Measurements from ENCODE around the gene ZNF862. TPM values are rescaled to one million over a fixed set of nuclear protein-coding genes. Genes with fewer than 3 reads are reported as not detected.
A peak's percentile ranks its signal among the peaks of the same experiment; 100 is the strongest.

The ZNF862 gene
- total RNA-seq, 2 experiments from 2014 or later = 31.4 to 32.5 TPM

DNA sequence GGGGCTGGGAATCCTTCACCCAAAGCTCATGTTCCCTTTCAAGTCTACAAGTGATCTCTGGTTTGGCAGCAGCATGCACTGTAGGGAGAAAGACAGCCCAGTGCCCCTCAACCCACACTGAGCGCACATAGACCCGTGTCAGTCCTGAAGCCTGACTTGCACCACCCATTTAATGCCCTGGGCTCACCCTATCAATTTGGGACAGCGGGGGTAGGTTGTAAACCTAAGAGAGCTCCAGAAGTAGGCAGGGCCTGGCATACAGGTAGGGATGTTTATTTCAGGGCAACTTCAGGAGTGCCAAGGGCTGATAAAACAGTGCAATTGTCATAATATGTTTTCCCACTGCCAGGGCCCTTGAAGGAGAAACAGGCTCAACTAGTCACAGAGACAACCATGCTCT is 32.1 kb downstream of the ZNF862 start:
- peaks cover 13% of the 10 kb centered on the region for H3K36me3 Mint-ChIP-seq (ENCODE audit: low read depth)
- no peak for DNase-seq
- H3K4me1 Mint-ChIP-seq = peaks cover 88% of the 10 kb centered on the region
- POLR2A ChIA-PET = interaction anchor here (1.0 to 6.0 kb wide), 4 partner anchors 14 to 31 kb away, joined by 3 to 49 read pairs (median 6); partner anchors contain the start of gene ZNF862
- CTCF ChIA-PET = interaction anchor here (1.3 to 3.2 kb wide), 6 partner anchors 8 to 64 kb away, joined by 3 to 22 read pairs (median 9); no protein-coding TSS in a partner anchor
- no peaks in the 10 kb centered on the region for H3K27me3 Mint-ChIP-seq
- no peak overlapping the region for H3K4me3 Mint-ChIP-seq
- H3K9me3 Mint-ChIP-seq = no peaks in the 10 kb centered on the region
- peak overlapping the region; percentile 90 for H3K27ac Mint-ChIP-seq

DNA sequence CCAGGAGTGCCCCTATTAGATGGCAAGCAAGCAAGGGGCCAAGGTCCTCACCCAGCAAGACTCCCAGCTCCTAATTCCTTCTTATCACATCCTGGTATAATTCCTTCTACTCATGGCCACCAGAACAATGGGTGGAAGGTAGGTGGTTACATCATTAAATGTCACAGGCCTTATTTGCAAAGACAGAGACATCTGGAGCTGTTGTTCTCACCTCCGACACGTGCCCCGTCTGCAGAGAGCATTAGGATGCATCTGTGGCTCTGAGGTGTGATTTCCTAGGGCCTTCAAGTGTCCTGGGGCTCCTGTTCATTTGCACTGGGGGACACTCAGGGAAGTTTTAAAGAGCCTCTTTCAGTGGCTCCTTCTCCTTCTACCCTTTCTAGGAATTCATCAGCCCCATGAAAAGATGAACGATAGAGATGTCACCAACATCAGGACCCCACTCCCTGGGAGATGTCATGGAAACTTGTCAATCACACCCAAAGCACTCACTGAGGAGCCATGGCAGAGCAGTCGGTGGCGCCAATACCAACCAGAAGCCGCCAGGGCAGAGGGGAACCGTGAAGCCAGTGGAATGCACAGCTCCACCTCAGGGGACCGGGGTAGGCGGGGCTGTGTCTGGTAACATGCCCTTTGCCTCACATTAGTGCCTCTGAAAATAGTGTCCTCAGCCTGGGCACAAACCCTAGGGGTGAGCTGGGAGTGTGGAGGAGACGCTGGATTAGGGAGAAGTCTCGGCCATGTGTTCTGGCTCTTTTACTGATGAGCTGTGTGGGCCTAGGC is 32.7 kb downstream of the ZNF862 start:
- Mint-ChIP-seq H3K9me3 (no peaks in the 10 kb centered on the region), H3K27me3 (no peaks in the 10 kb centered on the region), H3K36me3 (ENCODE audit: low read depth) (peaks cover 18% of the 10 kb centered on the region), H3K27ac (peak overlapping the region; percentile 90), H3K4me3 (no peak overlapping the region), H3K4me1 (peaks cover 88% of the 10 kb centered on the region)
- CTCF ChIA-PET = interaction anchor here (1.0 to 3.2 kb wide), 5 partner anchors 9 to 65 kb away, joined by 4 to 22 read pairs (median 7); partner anchors contain the start of gene ZNF862
- POLR2A ChIA-PET = interaction anchor here (1.0 to 6.0 kb wide), 9 partner anchors 9 to 675 kb away, joined by 3 to 49 read pairs (median 3); partner anchors contain the start of genes ACTR3C, LRRC61, REPIN1 and ZNF282
- DNase-seq = no peak

- POLR2A ChIA-PET = interaction anchor here (1.0 to 6.0 kb wide), 7 partner anchors 10 to 676 kb away, joined by 3 to 49 read pairs (median 4); partner anchors contain the start of genes ACTR3C, LRRC61, REPIN1 and ZNF282
- DNase-seq = no peak
Observed at GRCh38 chr7:149871576-149871975, 33.4 kb downstream of the ZNF862 start.

DNA sequence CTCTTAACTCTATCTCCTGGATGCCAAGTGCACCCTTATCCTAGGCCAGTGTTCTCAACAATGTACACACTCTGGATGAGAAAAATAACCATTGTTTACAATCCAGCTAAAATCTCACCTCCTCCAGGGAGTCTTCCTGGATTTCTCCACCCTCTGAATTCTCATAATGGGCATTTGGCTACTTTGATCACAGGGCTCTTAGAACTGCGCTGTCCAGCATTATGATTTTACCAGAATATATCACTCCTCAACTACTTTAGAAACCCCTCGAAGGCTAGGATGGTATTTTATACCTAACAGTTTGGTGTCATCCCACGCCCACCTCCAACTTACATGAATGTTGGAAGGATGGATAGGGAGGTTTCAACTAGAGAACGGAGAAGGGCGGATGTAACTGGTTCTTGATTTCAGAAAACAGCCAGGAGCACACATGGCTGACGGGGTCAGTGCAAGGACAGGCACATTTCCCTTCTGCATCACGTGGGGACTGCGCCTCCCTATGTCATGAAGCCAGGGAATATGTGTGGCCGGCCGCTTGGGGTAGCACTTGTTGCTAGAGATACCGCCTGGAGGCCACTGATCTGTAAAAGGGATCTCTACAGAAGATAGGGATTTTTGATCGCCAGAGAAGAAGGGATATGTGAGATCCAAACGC is 34.4 kb downstream of the ZNF862 start:
- H3K9me3 Mint-ChIP-seq = no peaks in the 10 kb centered on the region
- CTCF ChIA-PET = interaction anchor here (2.3 to 3.2 kb wide), 2 partner anchors 11 kb away, joined by 17 to 22 read pairs; no protein-coding TSS in a partner anchor
- H3K36me3 Mint-ChIP-seq (ENCODE audit: low read depth) = peaks cover 19% of the 10 kb centered on the region
- DNase-seq = no peak
- peaks cover 78% of the 10 kb centered on the region for H3K4me1 Mint-ChIP-seq
- POLR2A ChIA-PET = interaction anchor here (1.2 to 6.0 kb wide), 5 partner anchors 10 to 496 kb away, joined by 3 to 49 read pairs (median 8); partner anchors contain the start of genes REPIN1 and ZNF862
- no peaks in the 10 kb centered on the region for H3K27me3 Mint-ChIP-seq
- H3K27ac Mint-ChIP-seq = peak overlapping the region; percentile 76
- peak overlapping the region; percentile 74 for H3K4me3 Mint-ChIP-seq

More at GRCh38 chr7:149871576-149871975, 33.4 kb downstream of the ZNF862 start:
- Mint-ChIP-seq H3K9me3 (no peaks in the 10 kb centered on the region), H3K36me3 (ENCODE audit: low read depth) (peaks cover 21% of the 10 kb centered on the region), H3K27me3 (no peaks in the 10 kb centered on the region), H3K4me3 (peak overlapping the region; percentile 5), H3K4me1 (peaks cover 84% of the 10 kb centered on the region), H3K27ac (peak overlapping the region; percentile 63)
- CTCF ChIA-PET = interaction anchor here (1.0 to 3.2 kb wide), 5 partner anchors 10 to 65 kb away, joined by 4 to 22 read pairs (median 7); partner anchors contain the start of gene ZNF862

DNA sequence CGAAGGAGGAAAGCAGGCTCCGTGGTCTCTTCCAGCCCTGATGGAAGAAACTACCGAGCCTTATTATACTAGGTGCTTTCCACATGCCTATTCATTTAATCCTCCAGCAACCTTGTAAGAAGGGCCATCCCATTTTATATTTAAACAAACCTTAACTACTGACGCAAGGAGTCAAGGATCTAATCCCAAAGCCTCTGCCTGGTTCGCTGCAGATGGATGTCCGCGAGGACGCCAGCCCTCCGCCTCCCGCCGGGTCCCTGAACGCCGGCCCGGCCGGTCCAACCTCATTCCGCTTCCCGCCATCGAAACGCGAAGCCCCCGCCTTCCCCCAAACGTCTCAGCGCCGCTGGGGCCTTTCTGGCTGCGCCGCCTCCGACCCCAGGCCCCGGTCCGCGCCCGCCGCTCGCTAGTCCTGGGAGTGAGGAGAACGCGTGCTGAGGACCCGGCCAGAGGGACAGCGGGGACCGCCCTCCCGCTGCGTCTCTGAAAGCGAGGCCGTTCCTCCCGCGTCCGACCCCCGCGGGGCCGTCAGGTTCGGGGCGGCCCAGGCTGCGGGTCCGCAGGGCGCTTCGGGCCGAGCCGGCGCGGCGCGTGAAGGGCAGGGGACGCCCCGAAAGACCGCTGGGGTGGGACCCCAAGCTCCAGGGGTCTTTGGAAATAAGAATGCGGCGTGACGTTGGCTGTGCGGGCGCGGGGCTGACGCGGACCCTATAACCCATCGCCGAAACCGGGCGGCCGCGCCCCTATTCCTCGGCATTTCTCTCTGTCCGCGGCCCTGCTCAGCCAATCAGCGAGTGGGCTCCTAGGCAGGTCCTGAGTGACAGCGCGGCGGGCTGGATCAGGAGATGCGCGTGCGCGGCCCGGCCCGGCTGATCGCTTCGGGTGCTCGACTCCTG is 35.1 kb downstream of the ZNF862 start, which contains the start of gene ATP6V0E2:
TSS of gene ATP6V0E2 (plus strand) at position 896 of the 896 bp plus-strand sequence. CDS start 97 bp downstream, outside the sequence.
- Mint-ChIP-seq H3K27me3 (no peaks in the 10 kb centered on the region), H3K27ac (peak within 1 kb of the TSS; percentile 77), H3K9me3 (no peaks in the 10 kb centered on the region), H3K36me3 (ENCODE audit: low read depth) (peaks cover 14% of the 10 kb centered on the region), H3K4me1 (peaks cover 73% of the 10 kb centered on the region), H3K4me3 (peak within 1 kb of the TSS; percentile 83)
- ChIA-PET CTCF (no interaction called here), POLR2A (interaction anchor here (1.3 kb wide), 1 partner anchor 10 kb away, joined by 4 read pairs; no protein-coding TSS in a partner anchor)
- DNase-seq = peak; percentile 94

GRCh38 chr7:149873970-149874643 is 35.9 kb downstream of the ZNF862 start:
- Mint-ChIP-seq H3K36me3 (ENCODE audit: low read depth) (peaks cover 11% of the 10 kb centered on the region), H3K4me1 (peaks cover 65% of the 10 kb centered on the region), H3K4me3 (peak overlapping the region; percentile 83), H3K27ac (peak overlapping the region; percentile 77), H3K27me3 (no peaks in the 10 kb centered on the region), H3K9me3 (no peaks in the 10 kb centered on the region)
- DNase-seq = no peak
- ChIA-PET CTCF (interaction anchor here (1.3 to 1.5 kb wide), 2 partner anchors 9 kb away, joined by 5 to 6 read pairs; no protein-coding TSS in a partner anchor), POLR2A (interaction anchor here (1.2 to 1.8 kb wide), 4 partner anchors 9 to 36 kb away, joined by 4 to 5 read pairs (median 4); partner anchors contain the start of gene ZNF862)

DNA sequence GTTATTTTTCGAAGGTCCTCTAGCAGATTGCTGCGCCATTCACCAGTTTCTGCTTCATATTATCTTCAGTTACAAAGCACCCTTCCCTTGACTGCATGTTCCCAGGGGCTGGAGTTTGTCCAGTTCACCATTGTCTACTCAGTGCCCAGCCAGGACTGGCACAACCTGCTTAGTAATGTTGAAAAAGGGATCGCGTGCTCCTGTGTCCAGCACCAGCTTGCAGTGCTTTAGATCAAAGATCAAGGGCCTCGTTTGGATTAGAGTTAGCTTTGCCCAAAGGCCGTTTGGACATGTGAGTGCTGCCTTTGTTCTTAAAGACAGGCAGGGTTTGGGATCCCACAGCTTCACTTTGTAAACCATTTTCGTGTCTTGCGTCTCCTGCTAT is 36.5 kb downstream of the ZNF862 start:
- peaks cover 61% of the 10 kb centered on the region for H3K4me1 Mint-ChIP-seq
- DNase-seq = no peak
- H3K27ac Mint-ChIP-seq = peak overlapping the region; percentile 29
- H3K9me3 Mint-ChIP-seq = no peaks in the 10 kb centered on the region
- ChIA-PET POLR2A (interaction anchor here (1.2 to 1.8 kb wide), 4 partner anchors 8 to 36 kb away, joined by 4 to 5 read pairs (median 4); partner anchors contain the start of gene ZNF862), CTCF (interaction anchor here (1.3 to 1.5 kb wide), 2 partner anchors 9 to 10 kb away, joined by 5 to 6 read pairs; no protein-coding TSS in a partner anchor)
- H3K27me3 Mint-ChIP-seq = no peaks in the 10 kb centered on the region
- peak overlapping the region; percentile 83 for H3K4me3 Mint-ChIP-seq
- peaks cover 11% of the 10 kb centered on the region for H3K36me3 Mint-ChIP-seq (ENCODE audit: low read depth)

DNA sequence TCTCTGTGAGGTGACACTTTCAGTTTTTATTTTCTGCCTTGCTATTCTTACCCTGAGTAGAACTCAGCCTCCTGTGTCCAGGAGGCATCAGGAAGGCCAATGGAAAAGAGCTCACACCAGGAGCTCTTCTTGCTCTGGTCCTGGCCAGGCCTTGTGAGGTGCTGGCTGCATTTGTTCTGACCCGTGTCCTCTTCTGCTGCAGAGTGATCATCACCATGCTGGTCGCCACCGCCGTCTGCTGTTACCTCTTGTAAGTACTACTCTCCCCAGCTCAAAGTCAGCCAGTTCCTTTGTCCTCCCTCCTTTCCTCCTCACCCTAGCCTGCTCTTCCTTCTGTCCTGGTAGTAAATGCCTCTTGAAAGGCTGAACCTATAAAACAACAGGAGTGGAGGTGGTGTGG is 37.2 kb downstream of the ZNF862 start:
- H3K27ac Mint-ChIP-seq = no peak overlapping the region
- peak overlapping the region; percentile 83 for H3K4me3 Mint-ChIP-seq
- H3K4me1 Mint-ChIP-seq = peaks cover 53% of the 10 kb centered on the region
- peaks cover 11% of the 10 kb centered on the region for H3K36me3 Mint-ChIP-seq (ENCODE audit: low read depth)
- no peaks in the 10 kb centered on the region for H3K27me3 Mint-ChIP-seq
- ChIA-PET CTCF (interaction anchor here (1.3 to 1.5 kb wide), 2 partner anchors 8 to 10 kb away, joined by 5 to 6 read pairs; no protein-coding TSS in a partner anchor), POLR2A (interaction anchor here (1.2 to 1.8 kb wide), 3 partner anchors 10 to 37 kb away, joined by 4 to 5 read pairs (median 5); partner anchors contain the start of gene ZNF862)
- no peaks in the 10 kb centered on the region for H3K9me3 Mint-ChIP-seq
- no peak for DNase-seq

DNA sequence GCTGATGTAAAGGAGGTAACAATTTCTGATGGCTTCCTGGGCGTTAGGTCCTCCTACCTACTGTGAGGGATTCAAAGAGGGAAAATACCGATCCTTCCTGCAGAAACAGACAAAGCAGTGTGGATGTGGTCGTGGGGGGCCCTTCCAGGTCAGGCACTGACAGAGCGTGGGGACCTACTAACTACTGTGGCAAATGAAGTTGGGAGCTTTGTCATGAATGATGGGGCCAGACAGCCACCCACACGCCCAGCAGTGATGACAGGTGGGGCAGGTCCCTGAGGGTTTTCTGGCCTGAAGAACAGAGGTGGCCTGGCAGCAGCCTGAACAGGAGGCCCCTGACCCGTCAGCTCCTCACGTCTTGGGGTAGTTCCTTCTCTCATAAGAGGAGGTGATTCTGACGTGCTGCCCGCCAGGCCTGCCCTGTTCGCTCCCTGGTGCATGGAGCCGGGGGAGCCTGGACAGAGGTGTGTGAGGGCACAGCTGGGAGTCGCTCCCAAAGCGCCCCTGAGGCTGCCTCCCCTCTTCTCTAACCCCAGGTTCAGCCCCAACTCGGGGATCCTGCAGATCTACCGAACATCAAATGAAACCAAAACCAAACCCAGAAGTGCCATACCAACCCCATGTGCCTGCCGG is 39.8 kb downstream of the ZNF862 start:
- Mint-ChIP-seq H3K27me3 (no peaks in the 10 kb centered on the region), H3K27ac (no peak overlapping the region), H3K4me1 (peaks cover 34% of the 10 kb centered on the region), H3K9me3 (no peaks in the 10 kb centered on the region), H3K4me3 (no peak overlapping the region), H3K36me3 (ENCODE audit: low read depth) (peaks cover 13% of the 10 kb centered on the region)
- POLR2A ChIA-PET = no interaction called here
- CTCF ChIA-PET = no interaction called here
- DNase-seq = no peak

DNA sequence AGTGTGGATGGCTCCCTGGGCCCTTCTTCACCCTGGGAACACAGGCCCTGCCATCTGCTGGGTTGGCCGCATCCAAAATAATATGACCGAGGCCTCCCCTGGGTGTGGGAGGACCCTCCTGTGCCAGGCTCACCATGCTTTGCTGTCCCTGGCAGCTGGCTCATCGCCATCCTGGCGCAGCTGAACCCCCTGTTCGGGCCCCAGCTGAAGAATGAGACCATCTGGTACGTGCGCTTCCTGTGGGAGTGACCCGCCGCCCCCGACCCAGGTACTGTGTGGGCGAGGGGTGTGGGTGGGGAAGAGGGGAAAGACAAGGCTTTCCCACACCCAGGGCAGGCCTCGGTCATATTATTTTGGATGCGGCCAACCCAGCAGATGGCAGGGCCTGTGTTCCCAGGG is 40.3 kb downstream of the ZNF862 start:
- H3K27ac Mint-ChIP-seq = no peak overlapping the region
- ChIA-PET POLR2A (no interaction called here), CTCF (no interaction called here)
- peaks cover 13% of the 10 kb centered on the region for H3K36me3 Mint-ChIP-seq (ENCODE audit: low read depth)
- peaks cover 38% of the 10 kb centered on the region for H3K4me1 Mint-ChIP-seq
- H3K4me3 Mint-ChIP-seq = no peak overlapping the region
- H3K9me3 Mint-ChIP-seq = no peaks in the 10 kb centered on the region
- DNase-seq = no peak
- no peaks in the 10 kb centered on the region for H3K27me3 Mint-ChIP-seq

- peaks cover 38% of the 10 kb centered on the region for H3K4me1 Mint-ChIP-seq
Observed at GRCh38 chr7:149879271-149879743, 41.1 kb downstream of the ZNF862 start.

More at GRCh38 chr7:149879271-149879743, 41.1 kb downstream of the ZNF862 start:
- POLR2A ChIA-PET = no interaction called here
- Mint-ChIP-seq H3K27me3 (no peaks in the 10 kb centered on the region), H3K4me3 (no peak overlapping the region), H3K36me3 (ENCODE audit: low read depth) (peaks cover 13% of the 10 kb centered on the region), H3K27ac (no peak overlapping the region), H3K9me3 (no peaks in the 10 kb centered on the region)
- CTCF ChIA-PET = no interaction called here
- DNase-seq = no peak
